HepG2 (cell line): ENCODE measurements around the gene ABHD11. TPM values are rescaled to one million over a fixed set of nuclear protein-coding genes. Genes with fewer than 3 reads are reported as not detected.

Experiments
- AHR ChIP-seq: IDR thresholded peaks from 2 replicates; pipeline ENCODE4 v1.6.1; 2018; ENCODE audit warnings: missing genetic modification reagents, missing compliant biosample characterization
- BORCS8-MEF2B ChIP-seq: sonication (generic); formaldehyde crosslinking; IDR thresholded peaks from 2 replicates; pipeline ENCODE4 v1.8.0; 2022; ENCODE audit warnings: mild to moderate bottlenecking, missing genetic modification reagents
- CCAR2 ChIP-seq: fragments of 200-400 bp; formaldehyde crosslinking; optimal IDR thresholded peaks from 2 replicates; pipeline ENCODE3; 2018; ENCODE audit warnings: low read depth, mild to moderate bottlenecking, low read length, moderate library complexity
- EP300 ChIP-seq, 3 experiments: sonication (generic) in 1 of 3; formaldehyde crosslinking in 1 of 3; IDR thresholded peaks; 2 replicates each; pipeline versions ENCODE4 v1.5.1 to v1.6.1; 2011 to 2020; ENCODE audit warnings: low read depth in 2 of 3, low read length in 2 of 3, borderline replicate concordance in 1 of 3, improper control_type of control experiment in 1 of 3, mild to moderate bottlenecking in 1 of 3, missing genetic modification reagents in 1 of 3, moderate library complexity in 1 of 3
- HNF4A ChIP-seq: sonication (generic); formaldehyde crosslinking; IDR thresholded peaks from 2 replicates; pipeline ENCODE4 v1.4.0; 2020; ENCODE audit warnings: missing genetic modification reagents
- NR2F1 ChIP-seq, 2 experiments: fragments of 450-650 bp in 1 of 2; formaldehyde crosslinking in 1 of 2; IDR thresholded peaks; 2 replicates each; pipeline versions ENCODE4 v1.5.0 to v1.6.1; 2016 to 2020; ENCODE audit warnings: mild to moderate bottlenecking in 1 of 2, missing compliant biosample characterization in 1 of 2, missing genetic modification reagents in 1 of 2, moderate library complexity in 1 of 2
- NRL ChIP-seq: sonication (generic); formaldehyde crosslinking; IDR thresholded peaks from 2 replicates; pipeline ENCODE4 v1.5.0; 2020; ENCODE audit warnings: missing genetic modification reagents, mild to moderate bottlenecking, moderate library complexity, borderline replicate concordance
- PAXIP1 ChIP-seq: sonication (generic); formaldehyde crosslinking; conservative IDR thresholded peaks from 2 replicates; pipeline ENCODE4 v1.4.0; 2020; ENCODE audit warnings: mild to moderate bottlenecking, missing genetic modification reagents, moderate library complexity
- PLSCR1 ChIP-seq: sonication (generic); formaldehyde crosslinking; IDR thresholded peaks from 2 replicates; pipeline ENCODE4 v1.5.0; 2020; ENCODE audit warnings: missing genetic modification reagents, mild to moderate bottlenecking, borderline replicate concordance
- PREB ChIP-seq: sonication (generic); formaldehyde crosslinking; IDR thresholded peaks from 2 replicates; pipeline ENCODE4 v1.4.0; 2020; ENCODE audit warnings: missing genetic modification reagents
- SMARCC2 ChIP-seq: fragments of 450-650 bp; IDR thresholded peaks from 2 replicates; pipeline ENCODE4 v1.6.1; 2017; ENCODE audit warnings: antibody characterized with exemption, mild to moderate bottlenecking
- SRSF1 ChIP-seq: fragments of 200-400 bp; formaldehyde crosslinking; optimal IDR thresholded peaks from 2 replicates; pipeline ENCODE3; 2017; ENCODE audit warnings: mild to moderate bottlenecking, low read depth, low read length, moderate library complexity
- YEATS2 ChIP-seq: sonication (generic); formaldehyde crosslinking; IDR thresholded peaks from 2 replicates; pipeline ENCODE4 v1.4.0; 2020; ENCODE audit warnings: missing genetic modification reagents, borderline replicate concordance
- ZFP90 ChIP-seq: sonication (generic); formaldehyde crosslinking; IDR thresholded peaks from 2 replicates; pipeline ENCODE4 v1.8.0; 2022; ENCODE audit warnings: missing genetic modification reagents, mild to moderate bottlenecking, inconsistent platforms, borderline replicate concordance
- ZHX1 ChIP-seq: sonication (generic); formaldehyde crosslinking; IDR thresholded peaks from 2 replicates; pipeline ENCODE4 v1.8.1; 2022; ENCODE audit warnings: low read depth, mild to moderate bottlenecking, missing genetic modification reagents
- ZNF329 ChIP-seq: sonication (generic); formaldehyde crosslinking; IDR thresholded peaks from 2 replicates; pipeline ENCODE4 v1.9.0; 2021; ENCODE audit warnings: low read depth, mild to moderate bottlenecking, missing genetic modification reagents
- ZNF577 ChIP-seq: sonication (generic); formaldehyde crosslinking; IDR thresholded peaks from 2 replicates; pipeline ENCODE4 v1.4.0; 2020; ENCODE audit warnings: mild to moderate bottlenecking, low read depth, missing genetic modification reagents, borderline replicate concordance
- ZNF75D ChIP-seq: sonication (generic); formaldehyde crosslinking; IDR thresholded peaks from 2 replicates; pipeline ENCODE4 v1.8.1; 2023; ENCODE audit warnings: missing genetic modification reagents, mild to moderate bottlenecking, borderline replicate concordance
- ZNF781 ChIP-seq: sonication (generic); formaldehyde crosslinking; IDR thresholded peaks from 2 replicates; pipeline ENCODE4 v1.5.1; 2020; ENCODE audit warnings: borderline replicate concordance, mild to moderate bottlenecking, missing genetic modification reagents; ENCODE audit errors: not compliant biosample characterization
- polyA plus RNA-seq, 8 experiments: library from polyadenylated mRNA; depleted of rRNA in 3 of 8; stranded (reverse) in 7 of 8; unstranded in 1 of 8; fragments of >200 nt; fragmentation: Illumina TruSeq in 4 of 8; extraction: Trizol in 4 of 8; gene quantifications; 2 replicates each; pipeline versions ENCODE4 v1.2.1 to v1.2.3, GENCODE V29; 2011 to 2016; ENCODE audit warnings: low read depth in 4 of 8, missing spikeins in 1 of 8, mixed read lengths in 1 of 8; ENCODE audit not compliant: insufficient read depth in 1 of 8
- total RNA-seq, 5 experiments: library from RNA; depleted of rRNA; stranded (reverse); fragments of >200 nt; fragmentation: Illumina TruSeq; extraction: Trizol; gene quantifications; 2 replicates each; pipeline ENCODE4 v1.2.3, GENCODE V29; 2016; ENCODE audit warnings: low read depth in 1 of 5

ABHD11 gene
- total and polyA plus RNA-seq, 2 of the 13 experiments (the other 11 are each of a cell fraction or from before 2014, with no cell fraction given): 7.0 to 8.1 TPM

GRCh38 chr7:73773700-73774517 is 35.3 kb upstream of the ABHD11 start (continued):
- TF ChIP-seq CCAR2 (no peak), ZHX1 (no peak), BORCS8-MEF2B (no peak), PAXIP1 (CRISPR knock-in tag) (peak; percentile 76), EP300 (IDR thresholded peaks at IDR 0.05; ENCODE audit: low read depth in 2 of 2, low read length in 2 of 2) (peak in 1 of 2 experiments; percentile 21; a peak in 1 of 4 replicates), EP300 (CRISPR knock-in tag; IDR thresholded peaks at IDR 0.05; ENCODE audit: borderline replicate concordance) (no peak), SRSF1 (no peak), ZFP90 (no peak), ZNF577 (CRISPR knock-in tag) (no peak), PREB (no peak), ZNF75D (CRISPR knock-in tag) (no peak), HNF4A (CRISPR knock-in tag) (peak; percentile 88), ZNF329 (CRISPR knock-in tag) (no peak), AHR (no peak), PLSCR1 (CRISPR knock-in tag) (no peak), NR2F1 (CRISPR knock-in tag; IDR thresholded peaks at IDR 0.05) (no peak), YEATS2 (CRISPR knock-in tag) (no peak), SMARCC2 (no peak), NRL (CRISPR knock-in tag) (no peak), ZNF781 (CRISPR knock-in tag) (no peak)
